Measurements from ENCODE around the gene MYT1. TPM values are rescaled to one million over a fixed set of nuclear protein-coding genes. Genes with fewer than 3 reads are reported as not detected.

The MYT1 gene
- polyA plus RNA-seq, 1 of the 3 experiments (the other 2 are of a cell fraction), result 0.10 TPM

DNA sequence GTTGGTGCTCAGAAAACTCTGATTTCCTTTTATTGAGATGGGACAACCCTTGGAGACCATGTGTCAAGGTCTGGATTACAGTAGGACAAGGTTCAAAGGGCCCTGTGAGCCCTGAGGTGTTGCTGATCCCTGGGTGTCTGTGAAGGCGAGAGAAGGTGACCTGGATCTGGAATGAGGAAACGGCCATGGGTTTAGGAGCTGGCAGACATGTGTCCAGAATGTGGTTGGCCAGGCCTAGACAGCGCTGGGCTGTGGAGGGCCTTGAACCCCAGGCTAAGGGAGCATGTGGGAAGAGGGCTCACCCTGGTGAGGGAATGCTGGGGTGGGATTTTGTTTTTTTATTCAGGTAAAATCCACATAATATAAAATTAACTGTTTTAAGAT, 116.2 kb downstream of the MYT1 start:
- H3K4me2 ChIP-seq, result no peak overlapping the region
- H3K4me1 ChIP-seq (ENCODE audit: control insufficient read depth in 1 of 2, insufficient read depth in 2 of 2, low read depth in 1 of 2, low read length in 1 of 2), result no peaks in the 10 kb centered on the region
- no peak for TF ChIP-seq YY1 (IDR thresholded peaks at IDR 0.05; ENCODE audit: low read depth)
- no peak for TF ChIP-seq EP300 (IDR thresholded peaks at IDR 0.05; ENCODE audit: borderline replicate concordance in 1 of 2, low read depth in 1 of 2, low read length in 1 of 2)
- no peak for TF ChIP-seq RAD21 (IDR thresholded peaks at IDR 0.05; ENCODE audit: low read length)
- no peak for TF ChIP-seq NFIC (IDR thresholded peaks at IDR 0.05; ENCODE audit: borderline replicate concordance)
- no peak for TF ChIP-seq FOXJ3 (CRISPR knock-in tag; IDR thresholded peaks at IDR 0.05)
- no peak for TF ChIP-seq SMC3 (IDR thresholded peaks at IDR 0.05; ENCODE audit: low read depth, low read length)
- TF ChIP-seq ZBTB33 (IDR thresholded peaks at IDR 0.05; ENCODE audit: borderline replicate concordance, low read depth), result no peak
- TF ChIP-seq GATA2 (CRISPR knock-in tag; IDR thresholded peaks at IDR 0.05), result no peak
- TF ChIP-seq RXRA (IDR thresholded peaks at IDR 0.05; ENCODE audit: borderline replicate concordance, low read depth), result no peak
- no peak for TF ChIP-seq REST (IDR thresholded peaks at IDR 0.05; ENCODE audit: low read depth, low read length)
- TF ChIP-seq USF1 (IDR thresholded peaks at IDR 0.05; ENCODE audit: borderline replicate concordance, low read depth), result no peak
- TF ChIP-seq USF2 (IDR thresholded peaks at IDR 0.05; ENCODE audit: borderline replicate concordance, low read depth, low read length), result no peak
- TF ChIP-seq TEAD4 (IDR thresholded peaks at IDR 0.05; ENCODE audit: borderline replicate concordance, insufficient read depth), result no peak
- no peak for TF ChIP-seq MXI1 (IDR thresholded peaks at IDR 0.05; ENCODE audit: low read depth, low read length)
- no peak for TF ChIP-seq CHD2 (IDR thresholded peaks at IDR 0.05; ENCODE audit: low read length, partially characterized antibody)
- TF ChIP-seq FOXM1 (IDR thresholded peaks at IDR 0.05; ENCODE audit: low read depth), result no peak
- no peak for TF ChIP-seq ELF1 (IDR thresholded peaks at IDR 0.05)
- ChIA-PET CTCF (no interaction called here), POLR2A (no interaction called here)
- no peak overlapping the region for H3K4me3 ChIP-seq (ENCODE audit: low read depth in 2 of 2, low read length in 1 of 2)
- no peaks in the 10 kb centered on the region for H3K9me2 ChIP-seq
- 73% methylated on average over 3 of the region's 3 CpGs for WGBS (ENCODE audit: low lambda C conversion rate)
- no peaks in the 10 kb centered on the region for H4K20me1 ChIP-seq (ENCODE audit: insufficient read depth)
- DNase-seq, result no peak
- H2AFZ ChIP-seq (ENCODE audit: low read depth), result no peak overlapping the region
- H3K9ac ChIP-seq, result no peak overlapping the region
- H3F3A ChIP-seq (replicated peaks; ENCODE audit: insufficient read depth), result peaks cover 3% of the 10 kb centered on the region
- no peaks in the 10 kb centered on the region for H3K27me3 ChIP-seq (ENCODE audit: insufficient read depth)
- no peak overlapping the region for H3K27ac ChIP-seq (ENCODE audit: low read depth in 2 of 2, low read length in 1 of 2)
- H3K79me2 ChIP-seq (ENCODE audit: insufficient read depth), result no peaks in the 10 kb centered on the region
- H3K36me3 ChIP-seq (replicated peaks in 1 of 2; ENCODE audit: control insufficient read depth in 1 of 2, insufficient read depth in 2 of 2, low read length in 1 of 2), result peaks cover 0 to 2% of the 10 kb centered on the region in 2 experiments
- no peaks in the 10 kb centered on the region for H3K9me3 ChIP-seq
